B cell (primary cell): ENCODE measurements around the gene DAZL. TPM values are rescaled to one million over a fixed set of nuclear protein-coding genes. Genes with fewer than 3 reads are reported as not detected.

Experiments
- ATAC-seq: fragments of 200-7000 bp; cut with Tn5 transposase; one replicate; pipeline ENCODE4 v1.10.0; 2021; ENCODE audit warnings: low read depth, mild to moderate bottlenecking, moderate number of reproducible peaks, moderate library complexity
- CTCF ChIA-PET: fragments of 350-600 bp; sonication (Branson Sonifier 250); formaldehyde crosslinking; loops from one replicate; lab custom pipeline; 2021; ENCODE audit warnings: antibody characterized with exemption, inconsistent platforms; lab: Charles Lee
- POLR2A ChIA-PET: fragments of 350-600 bp; sonication (Branson Sonifier 250); formaldehyde crosslinking; loops from one replicate; lab custom pipeline; 2021; ENCODE audit warnings: antibody characterized with exemption; lab: Charles Lee
- DNase-seq: peaks from one replicate; pipeline ENCODE4 v3.0.0; 2013
- H2AFZ ChIP-seq: 2 replicates; pipeline ENCODE4 v1.6.1; 2012; ENCODE audit warnings: mild to moderate bottlenecking, low read depth, low read length; ENCODE audit not compliant: insufficient read depth, poor library complexity, severe bottlenecking
- H3K27ac ChIP-seq, 2 donors: 1 replicate in 1 of 2; 2 replicates in 1 of 2; pipeline ENCODE4 v1.5.1; 2012 to 2013; ENCODE audit warnings: low read length in 2 of 2, mild to moderate bottlenecking in 2 of 2, moderate library complexity in 1 of 2
- H3K27me3 ChIP-seq, 4 experiments: fragments of 200-600 bp in 1 of 4; sonication (generic) in 1 of 4; replicated peaks in 1 of 4; 1 replicate in 2 of 4; 2 replicates in 2 of 4; pipeline versions ENCODE4 v1.6.1 to v1.7.0; 2013 to 2016; ENCODE audit warnings: low read length in 3 of 4, mild to moderate bottlenecking in 2 of 4, mixed read lengths in 1 of 4, moderate library complexity in 1 of 4; ENCODE audit not compliant: insufficient read depth in 4 of 4, control insufficient read depth in 3 of 4; ENCODE audit errors: control extremely low read depth in 1 of 4
- H3K36me3 ChIP-seq, 2 experiments: replicated peaks in 1 of 2; 1 replicate in 1 of 2; 2 replicates in 1 of 2; pipeline versions ENCODE4 v1.6.1 to v1.7.1; 2013; ENCODE audit warnings: low read length in 1 of 2; ENCODE audit not compliant: insufficient read depth in 2 of 2, control insufficient read depth in 1 of 2; ENCODE audit errors: control extremely low read depth in 1 of 2, extremely low read depth in 1 of 2
- H3K4me1 ChIP-seq, 2 donors: fragments of 200-600 bp in 1 of 2; sonication (generic) in 1 of 2; 1 replicate in 1 of 2; 2 replicates in 1 of 2; pipeline versions ENCODE4 v1.5.1 to v1.6.1; 2013 to 2017; ENCODE audit warnings: low read length in 2 of 2; ENCODE audit not compliant: control insufficient read depth in 2 of 2, insufficient read depth in 2 of 2
- H3K4me2 ChIP-seq: replicated peaks from 2 replicates; pipeline ENCODE3; 2012; ENCODE audit warnings: mild to moderate bottlenecking, low read depth, low read length; ENCODE audit not compliant: poor library complexity, severe bottlenecking
- H3K4me3 ChIP-seq, 5 experiments: fragments of 200-600 bp in 1 of 5; sonication (generic) in 1 of 5; 1 replicate in 3 of 5; 2 replicates in 2 of 5; pipeline versions ENCODE4 v1.5.1 to v1.7.0; 2011 to 2016; ENCODE audit warnings: low read length in 4 of 5, mild to moderate bottlenecking in 4 of 5, low read depth in 2 of 5, control low read depth in 1 of 5, moderate library complexity in 1 of 5; ENCODE audit not compliant: insufficient read depth in 1 of 5; ENCODE audit errors: control extremely low read depth in 1 of 5, extremely low read depth in 1 of 5
- H3K79me2 ChIP-seq: fragments of 200-600 bp; sonication (generic); one replicate; pipeline ENCODE4 v1.6.0; 2016; ENCODE audit warnings: low read length; ENCODE audit not compliant: control insufficient read depth, insufficient read depth
- H3K9ac ChIP-seq: fragments of 200-600 bp; sonication (generic); 2 replicates; pipeline ENCODE4 v1.6.1; 2017; ENCODE audit warnings: mild to moderate bottlenecking, low read length, moderate library complexity
- H3K9me3 ChIP-seq, 3 donors: one replicate each; pipeline versions ENCODE4 v1.6.1 to v1.7.1; 2013; ENCODE audit warnings: low read length in 2 of 3; ENCODE audit not compliant: control insufficient read depth in 2 of 3, insufficient read depth in 1 of 3; ENCODE audit errors: control extremely low read depth in 1 of 3
- H4K20me1 ChIP-seq: 2 replicates; pipeline ENCODE4 v1.6.0; 2012; ENCODE audit warnings: mild to moderate bottlenecking, low read length; ENCODE audit not compliant: insufficient read depth, control insufficient read depth, poor library complexity, severe bottlenecking
- H3K27ac Mint-ChIP-seq: one replicate; pipeline ENCODE4 v1.8.0; 2021; ENCODE audit warnings: mixed read lengths
- H3K27me3 Mint-ChIP-seq: one replicate; pipeline ENCODE4 v1.8.0; 2021; ENCODE audit warnings: mixed read lengths
- H3K4me1 Mint-ChIP-seq: one replicate; pipeline ENCODE4 v1.8.0; 2021; ENCODE audit warnings: mixed read lengths
- H3K4me3 Mint-ChIP-seq: one replicate; pipeline ENCODE4 v1.8.0; 2021; ENCODE audit warnings: mixed read lengths
- H3K9me3 Mint-ChIP-seq: one replicate; pipeline ENCODE4 v1.8.0; 2022; ENCODE audit warnings: mixed read lengths; ENCODE audit not compliant: insufficient read depth
- CTCF ChIP-seq: fragments of 200-600 bp; IDR thresholded peaks from one replicate; pipeline ENCODE4 v1.8.0; 2022; ENCODE audit warnings: antibody characterized with exemption, mild to moderate bottlenecking
- EZH2 ChIP-seq: IDR thresholded peaks from 2 replicates; pipeline ENCODE4 v1.6.1; 2012; ENCODE audit warnings: borderline replicate concordance, low read depth, mild to moderate bottlenecking, moderate library complexity, low read length; ENCODE audit not compliant: insufficient read depth, poor library complexity, severe bottlenecking
- WGBS: methylation state at CpG from one replicate; pipeline ENCODE4 v1.1.5; 2013; ENCODE audit warnings: missing lambda C conversion rate; ENCODE audit not compliant: insufficient coverage; 5-methylcytosine and 5-hydroxymethylcytosine counted together
- intact Hi-C: fragments of 100-400 bp; cut with micrococcal nuclease; formaldehyde crosslinking; loops from one replicate; pipeline ENCODE4 v1.10.0; 2022
- polyA plus RNA-seq: library from polyadenylated mRNA; depleted of rRNA; stranded (reverse); fragments of >200 nt; gene quantifications from 2 replicates; pipeline ENCODE4 v1.2.3, GENCODE V29; 2012
- total RNA-seq, 2 donors: library from RNA; stranded (reverse); fragments of 120-200 nt in 1 of 2; gene quantifications; 1 replicate in 1 of 2; 2 replicates in 1 of 2; pipeline versions ENCODE4 v1.2.3 to v1.2.4, GENCODE V29; 2013 to 2022

Gene DAZL
- total and polyA plus RNA-seq, 2 donors (not counting 1 experiment from before 2014, with no cell fraction given) = 1.3 TPM; not detected in 1

DNA sequence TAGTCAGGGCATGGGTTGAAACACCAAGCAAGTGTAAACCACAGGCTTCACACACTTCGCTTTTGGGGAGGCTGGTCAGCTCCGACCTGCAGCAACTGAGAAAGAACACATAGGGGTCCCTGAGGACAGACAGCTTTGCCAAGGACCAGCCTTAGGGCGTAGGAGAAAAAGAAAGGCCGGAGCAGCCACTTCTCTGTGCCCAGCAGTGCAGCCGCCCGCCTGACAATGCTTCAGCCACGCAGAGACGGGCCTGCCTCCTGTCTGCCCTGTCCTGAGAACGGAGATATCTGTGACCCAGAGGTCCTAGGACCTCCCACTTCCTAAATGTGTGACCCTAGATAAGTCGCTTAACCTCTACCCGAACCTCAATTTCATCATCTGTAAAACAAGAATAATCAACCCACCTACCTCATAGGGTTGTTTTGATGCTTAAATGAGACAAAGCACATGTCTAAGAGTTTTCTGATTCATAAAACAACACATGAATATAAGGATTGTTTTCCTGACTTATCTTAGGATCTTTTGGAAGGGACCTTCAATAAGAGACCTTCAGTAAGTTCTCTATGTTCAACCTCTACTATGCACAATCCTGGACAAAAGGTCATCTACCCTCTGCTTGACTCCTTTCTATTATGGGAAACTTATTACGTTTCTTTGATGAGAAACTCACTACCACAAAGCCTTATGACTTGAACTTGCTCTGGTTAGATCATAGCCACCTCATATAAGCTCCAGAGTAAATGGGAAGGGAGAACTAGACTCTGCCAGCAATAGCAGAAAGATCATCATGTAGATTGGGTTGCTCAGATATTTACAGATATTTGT is 58.8 kb downstream of the DAZL start:
- H3K4me2 ChIP-seq = no peak overlapping the region
- Mint-ChIP-seq H3K27ac (no peak overlapping the region), H3K4me1 (peaks cover 2% of the 10 kb centered on the region), H3K9me3 (no peaks in the 10 kb centered on the region), H3K4me3 (no peak overlapping the region), H3K27me3 (no peaks in the 10 kb centered on the region)
- no peak overlapping the region for H3K27ac ChIP-seq
- TF ChIP-seq CTCF = no peak
- TF ChIP-seq EZH2 = no peak
- no peak overlapping the region for H3K9ac ChIP-seq
- peaks cover 0 to 3% (median 0%) of the 10 kb centered on the region in 3 donors for H3K9me3 ChIP-seq
- intact Hi-C loops = no loop called here
- H3K27me3 ChIP-seq = peaks cover 0 to 5% (median under 1%) of the 10 kb centered on the region in 4 experiments
- no peak overlapping the region for H2AFZ ChIP-seq
- no peaks in the 10 kb centered on the region for H4K20me1 ChIP-seq
- no peaks in the 10 kb centered on the region for H3K79me2 ChIP-seq
- no peak overlapping the region for H3K4me3 ChIP-seq
- H3K36me3 ChIP-seq = no peaks in the 10 kb centered on the region
- ChIA-PET CTCF (interaction anchor here (1.0 to 2.5 kb wide), 2 partner anchors 9 to 256 kb away, joined by 3 to 27 read pairs; no protein-coding TSS in a partner anchor), POLR2A (no interaction called here)
- DNase-seq = no peak
- ATAC-seq = no peak
- 92% methylated on average over 8 of the region's 12 CpGs for WGBS
- H3K4me1 ChIP-seq = peaks cover 0 to 3% of the 10 kb centered on the region in 2 donors
